Putamen (tissue), 1 donor: ENCODE measurements around the gene TAF7L.

Experiments
- DNase-seq: peaks from one replicate; pipeline ENCODE4 v3.0.0-alpha.2; 2016; ENCODE audit warnings: low spot score

Gene TAF7L

GRCh38 chrX:101220662-101221260 is 70.4 kb downstream of the TAF7L start:
- DNase-seq = no peak

GRCh38 chrX:101219864-101220346 is 71.2 kb downstream of the TAF7L start:
- no peak for DNase-seq

- no peak for DNase-seq
Observed at GRCh38 chrX:101219116-101219863, 71.8 kb downstream of the TAF7L start, which contains the start of gene DRP2. Gene DRP2, plus strand, starts transcription at chrX:101219786. Its CDS starts 11,862 bp downstream, at chrX:101231648.
